Mucosa of descending colon (tissue), 3 donors: Measurements from ENCODE around the gene AKAP9. TPM values are rescaled to one million over a fixed set of nuclear protein-coding genes. Genes with fewer than 3 reads are reported as not detected.
A peak's percentile ranks its signal among the peaks of the same experiment; 100 is the strongest.
"Not testable (repeated sequence)": the region's sequence is repeated elsewhere in the genome, so short reads cannot be mapped to it uniquely, and the experiment has no call there.

Experiments used
- ATAC-seq: fragments of 200-7000 bp; cut with Tn5 transposase; one replicate; pipeline ENCODE4 v1.9.1; 2020; ENCODE audit warnings: mild to moderate bottlenecking, moderate library complexity
- DNase-seq, 3 donors: peaks; one replicate each; pipeline ENCODE4 v3.0.0-alpha.2; 2020
- H3K36me3 ChIP-seq: fragments of 200-600 bp; one replicate; pipeline ENCODE4 v1.8.0; 2021; ENCODE audit warnings: low read depth, mild to moderate bottlenecking
- H3K4me1 ChIP-seq: fragments of 200-600 bp; one replicate; pipeline ENCODE4 v1.8.0; 2021; ENCODE audit warnings: low read depth, mild to moderate bottlenecking
- H3K4me3 ChIP-seq: fragments of 200-600 bp; one replicate; pipeline ENCODE4 v1.8.0; 2021; ENCODE audit warnings: mild to moderate bottlenecking
- H3K9me3 ChIP-seq: fragments of 200-600 bp; one replicate; pipeline ENCODE4 v1.8.0; 2021; ENCODE audit warnings: mild to moderate bottlenecking
- CTCF ChIP-seq: fragments of 200-600 bp; IDR thresholded peaks from one replicate; pipeline ENCODE4 v1.8.0; 2022; ENCODE audit warnings: antibody characterized with exemption, mild to moderate bottlenecking
- intact Hi-C, 2 donors: fragments of 100-400 bp; cut with DNase I in 1 of 2; cut with micrococcal nuclease in 1 of 2; formaldehyde crosslinking; loops; one replicate each; pipeline versions ENCODE4 v1.11.0 to v1.11.1; 2022; cut with DNase I, micrococcal nuclease
- long read RNA-seq, 2 donors: library from polyadenylated mRNA; unstranded; transcript quantifications; one replicate each; pipeline ENCODE4 v2.0.0, GENCODE V29; 2019 to 2021
- total RNA-seq, 3 donors: library from RNA; stranded (reverse); fragmentation: NEBNext Ultra II Directional in 2 of 3; extraction: Animal tissue kit (Norgen Biotek cat#: 25700) in 2 of 3; gene quantifications; one replicate each; pipeline versions ENCODE4 v1.2.1 to v1.2.4, GENCODE V29; 2021 to 2023
- donor health status: DM: no; HTN: no; CAD: no; lungs with moderate emphysema.
- donor health status: DM: no; HTN: no; CAD: no.
- donor health status: DM: no; HTN: yes; CAD: no.

Gene AKAP9
- total RNA-seq, result 100 to 1,000 TPM; 119 to 206 (median 137) TPM
- long read RNA-seq, donor 1, partial matches to known transcripts, result 33 of 49 reads
- long read RNA-seq, donor 1, other reads (novel, unspliced or antisense), result 15 of 49 reads
- long read RNA-seq, donor 2, transcript AKAP9-205 (7 exons, 1,356 nt), result minor isoform, 5 of 93 reads
- long read RNA-seq, donor 2, transcript AKAP9-213 (4 exons, 1,389 nt), result major isoform, 8 of 93 reads
- long read RNA-seq, donor 2, partial matches to known transcripts, result 39 of 93 reads
- long read RNA-seq, donor 2, other reads (novel, unspliced or antisense), result 39 of 93 reads

GRCh38 chr7:91940572-91941341 lies at the start of gene AKAP9:
Gene AKAP9, plus strand, starts transcription at chr7:91940862. Its CDS starts 238 bp downstream, at chr7:91941100.
- intact Hi-C loops, result no loop called here
- Histone ChIP-seq H3K4me1 (peaks cover 15% of the 10 kb centered on the region), H3K9me3 (no peaks in the 10 kb centered on the region), H3K4me3 (peak within 1 kb of the TSS; percentile 66), H3K36me3 (no peaks in the 10 kb centered on the region)
- DNase-seq, result peak; percentile 94 to 96 (median 95)
- no peak for TF ChIP-seq CTCF
- peak; percentile 99 for ATAC-seq

GRCh38 chr7:91892099-91892705 lies 48.5 kb upstream of the AKAP9 start:
- ATAC-seq, result no peak
- H3K4me3 ChIP-seq, result no peak overlapping the region
- H3K4me1 ChIP-seq, result no peaks in the 10 kb centered on the region
- H3K36me3 ChIP-seq, result no peaks in the 10 kb centered on the region
- H3K9me3 ChIP-seq, result no peaks in the 10 kb centered on the region
- no peak for DNase-seq
- intact Hi-C loops, result no loop called here
- no peak for TF ChIP-seq CTCF

GRCh38 chr7:91892821-91893340 lies 47.8 kb upstream of the AKAP9 start:
- Histone ChIP-seq H3K36me3 (no peaks in the 10 kb centered on the region), H3K4me3 (no peak overlapping the region), H3K9me3 (no peaks in the 10 kb centered on the region), H3K4me1 (no peaks in the 10 kb centered on the region)
- DNase-seq, result no peak
- no peak for ATAC-seq
- TF ChIP-seq CTCF, result no peak
- intact Hi-C loops, result no loop called here

- H3K4me3 ChIP-seq, H3K9me3 ChIP-seq, ATAC-seq, H3K36me3 ChIP-seq, H3K4me1 ChIP-seq, intact Hi-C loops, DNase-seq: not testable (repeated sequence)
Observed at GRCh38 chr7:91893699-91894098, 47.0 kb upstream of the AKAP9 start.

GRCh38 chr7:91894781-91895480 lies 45.7 kb upstream of the AKAP9 start:
- DNase-seq (no peak), ATAC-seq (no peak)
- H3K9me3 ChIP-seq, result no peaks in the 10 kb centered on the region
- TF ChIP-seq CTCF, result no peak
- intact Hi-C loops, result no loop called here
- H3K36me3 ChIP-seq, result no peaks in the 10 kb centered on the region
- no peak overlapping the region for H3K4me3 ChIP-seq
- H3K4me1 ChIP-seq, result no peaks in the 10 kb centered on the region
